ENCODE results near the gene IL12RB2.

IL12RB2 gene

DNA sequence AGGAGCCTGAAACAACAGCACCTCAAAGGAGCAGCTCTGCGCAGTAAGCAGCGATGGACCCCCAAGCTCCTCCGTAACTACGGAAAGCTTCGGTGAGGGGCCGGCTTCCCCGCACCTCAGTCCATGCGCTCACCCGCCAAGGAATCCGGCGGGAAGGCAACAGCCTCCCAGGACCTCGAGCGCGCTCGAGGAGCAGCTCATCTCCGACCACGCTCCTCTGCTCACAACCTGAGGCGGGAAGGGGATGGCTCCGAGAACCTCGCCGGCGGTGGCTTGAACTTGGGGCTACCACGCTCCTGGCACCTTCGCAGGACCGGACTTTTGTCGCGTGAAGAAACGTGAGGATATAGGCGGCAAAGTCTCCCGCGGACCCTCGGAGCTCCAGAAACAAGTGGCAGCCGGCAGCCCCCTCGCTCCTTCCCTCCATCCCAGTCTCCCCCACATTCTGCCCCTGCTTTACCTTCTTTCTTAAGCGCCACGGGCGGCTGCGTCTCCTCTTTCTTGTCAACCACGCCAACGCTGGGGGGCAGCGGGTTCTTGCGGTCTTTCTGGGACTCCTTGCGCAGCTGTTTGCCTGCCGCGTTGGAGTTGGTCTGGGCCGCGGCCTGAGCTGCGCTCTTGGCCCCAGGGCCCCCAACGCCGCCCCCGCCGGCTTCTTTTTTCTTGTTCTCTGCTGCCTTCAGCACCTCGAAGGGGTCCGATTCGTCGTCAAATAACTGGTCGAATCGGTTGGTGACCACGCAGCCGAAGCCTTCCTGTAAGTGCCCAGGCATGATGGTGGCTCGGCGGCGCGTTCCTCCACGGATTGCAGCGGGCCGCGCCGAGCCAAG is 122.1 kb downstream of the IL12RB2 start:
- TF ChIP-seq POLR2A (IDR thresholded peaks at IDR 0.05; ENCODE audit: low read depth, low read length) (peak; percentile 59; the same call in 1 of the 2 replicates), POLR2AphosphoS5 (IDR thresholded peaks at IDR 0.05; ENCODE audit: low read depth, low read length) (peak; percentile 17; the same call in 1 of the 2 replicates), TAF1 (IDR thresholded peaks at IDR 0.05; ENCODE audit: borderline replicate concordance, low read depth, low read length) (0 out of 2 replicates have a peak, but pooled peaks have one; percentile 62)
- no peak for FAIRE-seq
- peak; percentile 10 for DNase-seq (ENCODE audit: insufficient read length)

DNA sequence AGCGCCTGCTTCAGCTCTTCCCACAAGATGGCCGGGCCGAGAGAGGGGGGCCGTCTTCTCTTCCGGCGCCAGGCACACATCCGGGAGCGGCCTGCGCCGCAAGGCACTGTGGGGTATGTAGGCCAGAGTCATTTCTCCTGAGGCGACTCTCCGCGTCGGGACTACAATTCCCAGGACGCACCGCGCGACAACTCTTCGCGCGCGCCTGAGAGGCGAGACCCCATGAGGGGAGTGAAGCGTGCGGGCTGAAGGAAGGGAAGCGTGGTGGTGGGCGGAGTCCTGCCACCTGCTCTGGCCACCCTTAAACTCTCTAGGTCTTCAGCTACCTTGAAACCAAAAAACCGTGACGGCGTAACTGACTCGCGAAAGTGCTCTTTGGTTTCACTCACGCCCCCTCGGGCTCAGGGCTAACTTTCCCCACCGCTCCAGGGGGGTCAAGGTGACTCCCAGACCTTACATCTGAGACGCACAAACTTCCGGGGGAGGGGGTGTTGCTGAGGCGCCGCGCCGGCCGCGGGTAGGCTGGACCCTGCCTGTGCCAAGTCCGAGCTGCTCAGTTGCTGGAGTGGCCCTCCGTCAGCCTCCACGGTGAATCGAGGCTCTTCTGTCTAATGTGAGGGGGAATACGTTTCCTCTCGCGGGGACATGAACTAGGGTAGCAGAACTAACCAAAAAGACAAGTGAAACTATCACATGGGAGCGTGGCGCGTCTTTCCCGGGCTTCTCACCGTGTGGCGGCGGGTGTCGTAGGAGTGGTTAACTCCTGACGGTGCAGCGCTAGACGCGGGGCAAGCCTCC is 122.9 kb downstream of the IL12RB2 start, which contains the start of gene SERBP1:
Gene SERBP1, minus strand, starts transcription at position 45 of the 798 bp plus-strand sequence. CDS start 102 bp downstream, outside the sequence.
- peak; percentile 99 for FAIRE-seq
- TF ChIP-seq TAF1 (IDR thresholded peaks at IDR 0.05; ENCODE audit: borderline replicate concordance, low read depth, low read length) = peak; percentile 86
- peak; percentile 46; the same call in 1 of the 2 replicates for TF ChIP-seq POLR2AphosphoS5 (IDR thresholded peaks at IDR 0.05; ENCODE audit: low read depth, low read length)
- TF ChIP-seq POLR2A (IDR thresholded peaks at IDR 0.05; ENCODE audit: low read depth, low read length) = peak; percentile 30; the same call in 1 of the 2 replicates

GRCh38 chr1:67431156-67431765 is 123.6 kb downstream of the IL12RB2 start:
- TF ChIP-seq TAF1 (IDR thresholded peaks at IDR 0.05; ENCODE audit: borderline replicate concordance, low read depth, low read length) = no peak
- no peak for TF ChIP-seq POLR2A (IDR thresholded peaks at IDR 0.05; ENCODE audit: low read depth, low read length)
- TF ChIP-seq POLR2AphosphoS5 (IDR thresholded peaks at IDR 0.05; ENCODE audit: low read depth, low read length) = no peak
- FAIRE-seq = no peak
- DNase-seq (ENCODE audit: insufficient read length) = no peak

More for the DNA sequence above, 122.9 kb downstream of the IL12RB2 start, which contains the start of gene SERBP1:
- DNase-seq (ENCODE audit: insufficient read length) = peak; percentile 82

GRCh38 chr1:67431869-67432578 is 124.4 kb downstream of the IL12RB2 start:
- DNase-seq (ENCODE audit: insufficient read length) = no peak
- TF ChIP-seq TAF1 (IDR thresholded peaks at IDR 0.05; ENCODE audit: borderline replicate concordance, low read depth, low read length) (no peak), POLR2AphosphoS5 (IDR thresholded peaks at IDR 0.05; ENCODE audit: low read depth, low read length) (no peak), POLR2A (IDR thresholded peaks at IDR 0.05; ENCODE audit: low read depth, low read length) (no peak)
- FAIRE-seq = no peak

- no peak for FAIRE-seq
These were observed 125.1 kb downstream of the IL12RB2 start for GRCh38 chr1:67432745-67433144.

DNA sequence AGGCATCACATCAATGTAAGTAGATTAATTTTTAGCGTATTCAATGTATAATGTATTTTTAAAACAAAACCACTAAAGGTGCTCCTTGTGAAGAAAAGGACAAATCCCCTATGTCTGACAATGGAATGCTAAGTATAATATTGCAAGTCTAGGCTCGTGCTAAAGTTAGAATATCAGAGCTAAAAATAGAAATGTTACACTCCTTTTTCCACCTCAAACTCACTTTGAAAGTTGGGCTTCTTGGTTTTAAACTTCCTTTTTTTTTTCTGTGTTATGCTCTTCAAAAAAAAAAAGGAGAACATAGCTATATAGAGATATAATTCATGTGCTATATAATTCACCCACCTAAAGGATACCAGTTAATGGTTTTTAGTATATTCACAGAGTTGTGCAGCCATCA is 126.2 kb downstream of the IL12RB2 start:
- FAIRE-seq (no peak), DNase-seq (ENCODE audit: insufficient read length) (no peak)
- TF ChIP-seq POLR2A (IDR thresholded peaks at IDR 0.05; ENCODE audit: low read depth, low read length) (no peak), TAF1 (IDR thresholded peaks at IDR 0.05; ENCODE audit: borderline replicate concordance, low read depth, low read length) (no peak), POLR2AphosphoS5 (IDR thresholded peaks at IDR 0.05; ENCODE audit: low read depth, low read length) (no peak)

More at GRCh38 chr1:67432745-67433144, 125.1 kb downstream of the IL12RB2 start:
- no peak for DNase-seq (ENCODE audit: insufficient read length)
- no peak for TF ChIP-seq POLR2A (IDR thresholded peaks at IDR 0.05; ENCODE audit: low read depth, low read length)
- TF ChIP-seq POLR2AphosphoS5 (IDR thresholded peaks at IDR 0.05; ENCODE audit: low read depth, low read length) = no peak
- no peak for TF ChIP-seq TAF1 (IDR thresholded peaks at IDR 0.05; ENCODE audit: borderline replicate concordance, low read depth, low read length)

DNA sequence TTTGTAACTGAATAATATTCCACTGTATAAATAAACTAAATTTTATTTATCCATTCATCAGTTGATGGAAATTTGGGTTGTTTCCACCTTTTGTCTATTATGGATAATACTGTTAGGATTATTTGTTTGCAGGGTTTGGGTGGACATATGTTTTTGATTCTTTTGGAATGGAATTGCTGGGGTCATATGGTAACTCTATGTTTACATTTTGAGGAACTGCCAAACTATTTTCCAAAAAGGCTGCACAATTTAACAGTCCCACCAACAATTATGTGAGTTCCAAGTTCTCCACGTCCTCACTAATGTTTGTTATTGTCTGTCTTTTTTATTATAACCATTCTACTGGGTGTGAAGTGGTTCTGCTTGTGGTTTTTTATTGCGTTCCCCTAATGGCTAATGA is 126.8 kb downstream of the IL12RB2 start:
- TF ChIP-seq POLR2AphosphoS5 (IDR thresholded peaks at IDR 0.05; ENCODE audit: low read depth, low read length) (no peak), POLR2A (IDR thresholded peaks at IDR 0.05; ENCODE audit: low read depth, low read length) (no peak), TAF1 (IDR thresholded peaks at IDR 0.05; ENCODE audit: borderline replicate concordance, low read depth, low read length) (no peak)
- DNase-seq (ENCODE audit: insufficient read length) (no peak), FAIRE-seq (no peak)

DNA sequence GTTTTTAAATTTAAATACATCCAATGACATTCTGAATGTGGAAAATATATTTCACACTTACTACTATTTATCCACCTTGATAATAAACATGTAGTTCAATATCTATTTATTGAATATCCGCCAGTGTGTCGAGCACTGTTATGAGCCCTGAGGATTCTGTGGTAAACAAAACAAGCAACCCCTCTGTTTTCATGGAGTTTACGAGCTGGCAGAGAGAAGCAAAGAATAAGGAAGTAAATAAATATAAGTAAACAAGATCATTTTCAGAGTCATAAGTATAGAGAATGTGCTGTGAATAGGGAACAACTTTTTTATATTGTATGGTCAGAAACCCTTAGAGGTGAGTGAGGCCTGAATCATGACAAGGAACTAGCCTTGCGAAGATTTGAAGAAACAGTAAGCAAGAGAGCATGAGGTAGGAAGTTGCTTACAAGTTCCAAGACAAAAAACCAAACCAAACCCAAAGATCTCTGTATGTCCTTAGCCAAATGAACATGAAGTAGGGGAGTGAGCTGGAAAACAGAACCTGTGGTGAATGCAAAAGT is 128.9 kb downstream of the IL12RB2 start:
- FAIRE-seq = no peak
- no peak for DNase-seq (ENCODE audit: insufficient read length)
- TF ChIP-seq POLR2A (IDR thresholded peaks at IDR 0.05; ENCODE audit: low read depth, low read length) (no peak), TAF1 (IDR thresholded peaks at IDR 0.05; ENCODE audit: borderline replicate concordance, low read depth, low read length) (no peak), POLR2AphosphoS5 (IDR thresholded peaks at IDR 0.05; ENCODE audit: low read depth, low read length) (no peak)

- TF ChIP-seq POLR2AphosphoS5 (IDR thresholded peaks at IDR 0.05; ENCODE audit: low read depth, low read length) = no peak
- TF ChIP-seq TAF1 (IDR thresholded peaks at IDR 0.05; ENCODE audit: borderline replicate concordance, low read depth, low read length) = no peak
- no peak for TF ChIP-seq POLR2A (IDR thresholded peaks at IDR 0.05; ENCODE audit: low read depth, low read length)
- DNase-seq (ENCODE audit: insufficient read length) = no peak
- no peak for FAIRE-seq
These were observed 130.3 kb downstream of the IL12RB2 start for GRCh38 chr1:67437961-67438360.
